ENCODE data around the gene KLHDC10. TPM values are rescaled to one million over a fixed set of nuclear protein-coding genes. Genes with fewer than 3 reads are reported as not detected.
"Not testable (repeated sequence)": the region's sequence is repeated elsewhere in the genome, so short reads cannot be mapped to it uniquely, and the experiment has no call there.

Gene KLHDC10
- total RNA-seq, 2 donors from 2014 or later: 19.7 to 20.8 TPM

- Mint-ChIP-seq H3K4me1 (ENCODE audit: low read depth in 2 of 2) (peaks cover 0 to 6% of the 10 kb centered on the region in 2 donors), H3K27me3 (no peaks in the 10 kb centered on the region), H3K27ac (no peak overlapping the region), H3K4me3 (no peak overlapping the region), H3K9me3 (no peaks in the 10 kb centered on the region), H3K36me3 (peaks cover 8% of the 10 kb centered on the region)
- DNase-seq (ENCODE audit: low spot score) (no peak), ATAC-seq (no peak)
Measured at GRCh38 chr7:130114374-130114773, 44.0 kb downstream of the KLHDC10 start.

GRCh38 chr7:130114776-130115175, 44.4 kb downstream of the KLHDC10 start:
- DNase-seq (ENCODE audit: low spot score) (no peak), ATAC-seq (no peak)
- Mint-ChIP-seq H3K27me3 (no peaks in the 10 kb centered on the region), H3K9me3 (no peaks in the 10 kb centered on the region), H3K36me3 (peaks cover 8% of the 10 kb centered on the region), H3K4me1 (ENCODE audit: low read depth in 2 of 2) (peaks cover 0 to 6% of the 10 kb centered on the region in 2 donors), H3K27ac (no peak overlapping the region), H3K4me3 (no peak overlapping the region)

- H3K27ac Mint-ChIP-seq: no peak overlapping the region
- peaks cover 0 to 6% of the 10 kb centered on the region in 2 donors for H3K4me1 Mint-ChIP-seq (ENCODE audit: low read depth in 2 of 2)
- no peak for ATAC-seq
Measured at GRCh38 chr7:130118294-130118693, 48.0 kb downstream of the KLHDC10 start.

GRCh38 chr7:130118801-130119200, 48.5 kb downstream of the KLHDC10 start:
- H3K36me3 Mint-ChIP-seq: peaks cover 28% of the 10 kb centered on the region
- H3K9me3 Mint-ChIP-seq: no peaks in the 10 kb centered on the region
- H3K4me3 Mint-ChIP-seq: no peak overlapping the region
- no peak for DNase-seq (ENCODE audit: low spot score)
- H3K4me1 Mint-ChIP-seq (ENCODE audit: low read depth in 2 of 2): peaks cover 0 to 6% of the 10 kb centered on the region in 2 donors
- no peak for ATAC-seq
- H3K27ac Mint-ChIP-seq: no peak overlapping the region
- H3K27me3 Mint-ChIP-seq: no peaks in the 10 kb centered on the region

More at GRCh38 chr7:130118294-130118693, 48.0 kb downstream of the KLHDC10 start:
- H3K36me3 Mint-ChIP-seq: peaks cover 28% of the 10 kb centered on the region
- H3K4me3 Mint-ChIP-seq: no peak overlapping the region
- H3K27me3 Mint-ChIP-seq: no peaks in the 10 kb centered on the region
- no peaks in the 10 kb centered on the region for H3K9me3 Mint-ChIP-seq
- no peak for DNase-seq (ENCODE audit: low spot score)

- Mint-ChIP-seq H3K27ac (no peak overlapping the region), H3K4me1 (ENCODE audit: low read depth in 2 of 2) (peaks cover 0 to 1% of the 10 kb centered on the region in 2 donors), H3K36me3 (peaks cover 23% of the 10 kb centered on the region), H3K27me3 (no peaks in the 10 kb centered on the region), H3K9me3 (no peaks in the 10 kb centered on the region), H3K4me3 (no peak overlapping the region)
- ATAC-seq (no peak), DNase-seq (ENCODE audit: low spot score) (no peak)
Measured at GRCh38 chr7:130123501-130123900, 53.2 kb downstream of the KLHDC10 start.

- H3K27me3 Mint-ChIP-seq: no peaks in the 10 kb centered on the region
Measured at GRCh38 chr7:130124711-130125110, 54.4 kb downstream of the KLHDC10 start.

GRCh38 chr7:130126840-130127239, 56.5 kb downstream of the KLHDC10 start:
- H3K36me3 Mint-ChIP-seq: peaks cover 30% of the 10 kb centered on the region
- H3K27ac Mint-ChIP-seq; H3K4me1 Mint-ChIP-seq (ENCODE audit: low read depth in 2 of 2); H3K9me3 Mint-ChIP-seq; H3K4me3 Mint-ChIP-seq; H3K27me3 Mint-ChIP-seq; DNase-seq (ENCODE audit: low spot score); ATAC-seq: not testable (repeated sequence)

More at GRCh38 chr7:130124711-130125110, 54.4 kb downstream of the KLHDC10 start:
- no peak overlapping the region for H3K27ac Mint-ChIP-seq
- H3K36me3 Mint-ChIP-seq: peaks cover 27% of the 10 kb centered on the region
- no peaks in the 10 kb centered on the region for H3K4me1 Mint-ChIP-seq (ENCODE audit: low read depth in 2 of 2)
- no peak for DNase-seq (ENCODE audit: low spot score)
- no peaks in the 10 kb centered on the region for H3K9me3 Mint-ChIP-seq
- H3K4me3 Mint-ChIP-seq: no peak overlapping the region
- no peak for ATAC-seq

- no peak for ATAC-seq
- Mint-ChIP-seq H3K4me3 (no peak overlapping the region), H3K9me3 (no peaks in the 10 kb centered on the region), H3K36me3 (peaks cover 27% of the 10 kb centered on the region), H3K27me3 (no peaks in the 10 kb centered on the region), H3K4me1 (ENCODE audit: low read depth in 2 of 2) (no peaks in the 10 kb centered on the region), H3K27ac (no peak overlapping the region)
- no peak for DNase-seq (ENCODE audit: low spot score)
Measured at GRCh38 chr7:130127404-130127803, 57.1 kb downstream of the KLHDC10 start.

- Mint-ChIP-seq H3K27ac (no peak overlapping the region), H3K27me3 (no peaks in the 10 kb centered on the region), H3K4me1 (ENCODE audit: low read depth in 2 of 2) (no peaks in the 10 kb centered on the region), H3K9me3 (no peaks in the 10 kb centered on the region), H3K4me3 (no peak overlapping the region), H3K36me3 (peaks cover 22% of the 10 kb centered on the region)
- no peak for ATAC-seq
- no peak for DNase-seq (ENCODE audit: low spot score)
Measured at GRCh38 chr7:130127821-130128317, 57.5 kb downstream of the KLHDC10 start.

- H3K36me3 Mint-ChIP-seq: peaks cover 22% of the 10 kb centered on the region
- H3K9me3 Mint-ChIP-seq: no peaks in the 10 kb centered on the region
- H3K4me3 Mint-ChIP-seq: no peak overlapping the region
- no peak for DNase-seq (ENCODE audit: low spot score)
- ATAC-seq: no peak
- no peak overlapping the region for H3K27ac Mint-ChIP-seq
- no peaks in the 10 kb centered on the region for H3K27me3 Mint-ChIP-seq
- no peaks in the 10 kb centered on the region for H3K4me1 Mint-ChIP-seq (ENCODE audit: low read depth in 2 of 2)
Measured at GRCh38 chr7:130129011-130129411, 58.7 kb downstream of the KLHDC10 start.

- Mint-ChIP-seq H3K4me3 (no peak overlapping the region), H3K9me3 (no peaks in the 10 kb centered on the region), H3K4me1 (ENCODE audit: low read depth in 2 of 2) (peaks cover 7 to 8% of the 10 kb centered on the region in 2 donors), H3K27ac (no peak overlapping the region), H3K27me3 (no peaks in the 10 kb centered on the region), H3K36me3 (peaks cover 28% of the 10 kb centered on the region)
- DNase-seq (ENCODE audit: low spot score) (no peak), ATAC-seq (no peak)
Measured at GRCh38 chr7:130131191-130131834, 61.0 kb downstream of the KLHDC10 start.

GRCh38 chr7:130131964-130132875, 61.9 kb downstream of the KLHDC10 start:
- H3K4me3 Mint-ChIP-seq: no peak overlapping the region
- no peaks in the 10 kb centered on the region for H3K27me3 Mint-ChIP-seq

GRCh38 chr7:130133029-130133782, 62.9 kb downstream of the KLHDC10 start:
- Mint-ChIP-seq H3K4me1 (ENCODE audit: low read depth in 2 of 2) (peaks cover 9 to 10% of the 10 kb centered on the region in 2 donors), H3K27ac (no peak overlapping the region), H3K36me3 (peaks cover 28% of the 10 kb centered on the region), H3K9me3 (no peaks in the 10 kb centered on the region), H3K4me3 (no peak overlapping the region), H3K27me3 (no peaks in the 10 kb centered on the region)
- ATAC-seq (no peak), DNase-seq (ENCODE audit: low spot score) (no peak)

More at GRCh38 chr7:130131964-130132875, 61.9 kb downstream of the KLHDC10 start:
- Mint-ChIP-seq H3K36me3 (peaks cover 28% of the 10 kb centered on the region), H3K27ac (no peak overlapping the region), H3K9me3 (no peaks in the 10 kb centered on the region), H3K4me1 (ENCODE audit: low read depth in 2 of 2) (peaks cover 9 to 10% of the 10 kb centered on the region in 2 donors)
- DNase-seq (ENCODE audit: low spot score): no peak
- ATAC-seq: no peak

Measured in natural killer cell treated with Interleukin-12 subunit alpha and Interleukin-12 subunit beta and Interleukin-15 and Interleukin-18, amount 100 ng/mL, for 72 hours (primary cell).